T-helper 2 cell treated with Interferon-gamma antibody and Interleukin-4, amounts not matched to agents 5 μg/mL and 100 μg/mL, for 36 hours (primary cell): ENCODE results near the gene PTPRK.

Experiments used
- DNase-seq: peaks from one replicate; pipeline ENCODE4 v3.0.0; 2021; ENCODE audit warnings: low spot score
- H3K27ac Mint-ChIP-seq: one replicate; pipeline ENCODE4 v1.8.0; 2021; ENCODE audit warnings: mild to moderate bottlenecking, mixed read lengths
- H3K27me3 Mint-ChIP-seq: one replicate; pipeline ENCODE4 v1.8.0; 2021; ENCODE audit warnings: low read depth, mixed read lengths
- H3K36me3 Mint-ChIP-seq: one replicate; pipeline ENCODE4 v1.8.0; 2021; ENCODE audit warnings: low read depth, mixed read lengths
- H3K4me1 Mint-ChIP-seq: one replicate; pipeline ENCODE4 v1.8.0; 2021; ENCODE audit warnings: low read depth, mixed read lengths
- H3K4me3 Mint-ChIP-seq: one replicate; pipeline ENCODE4 v1.8.0; 2022; ENCODE audit warnings: mild to moderate bottlenecking, moderate library complexity, mixed read lengths
- H3K9me3 Mint-ChIP-seq: one replicate; pipeline ENCODE4 v1.8.0; 2021; ENCODE audit warnings: mixed read lengths

Gene PTPRK

GRCh38 chr6:128242765-128243403 is 277.5 kb downstream of the PTPRK start:
- Mint-ChIP-seq H3K36me3 (no peaks in the 10 kb centered on the region), H3K27me3 (no peaks in the 10 kb centered on the region), H3K9me3 (no peaks in the 10 kb centered on the region), H3K4me1 (peaks cover 5% of the 10 kb centered on the region), H3K4me3 (no peak overlapping the region), H3K27ac (no peak overlapping the region)
- DNase-seq: no peak

- Mint-ChIP-seq H3K27ac (no peak overlapping the region), H3K27me3 (no peaks in the 10 kb centered on the region), H3K9me3 (no peaks in the 10 kb centered on the region), H3K4me1 (peaks cover 5% of the 10 kb centered on the region), H3K36me3 (no peaks in the 10 kb centered on the region), H3K4me3 (no peak overlapping the region)
- DNase-seq: no peak
These were observed 279.2 kb downstream of the PTPRK start for GRCh38 chr6:128241216-128241615.

GRCh38 chr6:128240024-128240428 is 280.4 kb downstream of the PTPRK start:
- H3K4me3 Mint-ChIP-seq: no peak overlapping the region
- H3K9me3 Mint-ChIP-seq: no peaks in the 10 kb centered on the region
- H3K27me3 Mint-ChIP-seq: no peaks in the 10 kb centered on the region
- H3K36me3 Mint-ChIP-seq: no peaks in the 10 kb centered on the region
- no peak for DNase-seq
- no peak overlapping the region for H3K27ac Mint-ChIP-seq
- peaks cover 5% of the 10 kb centered on the region for H3K4me1 Mint-ChIP-seq

- H3K4me3 Mint-ChIP-seq: no peak overlapping the region
These were observed 281.3 kb downstream of the PTPRK start for GRCh38 chr6:128239146-128239545.

GRCh38 chr6:128238225-128238624 is 282.2 kb downstream of the PTPRK start:
- H3K4me1 Mint-ChIP-seq: peaks cover 4% of the 10 kb centered on the region
- H3K27ac Mint-ChIP-seq: no peak overlapping the region
- H3K36me3 Mint-ChIP-seq: no peaks in the 10 kb centered on the region
- H3K9me3 Mint-ChIP-seq: no peaks in the 10 kb centered on the region
- H3K4me3 Mint-ChIP-seq: no peak overlapping the region
- no peaks in the 10 kb centered on the region for H3K27me3 Mint-ChIP-seq
- no peak for DNase-seq

More at GRCh38 chr6:128239146-128239545, 281.3 kb downstream of the PTPRK start:
- Mint-ChIP-seq H3K4me1 (peaks cover 4% of the 10 kb centered on the region), H3K9me3 (no peaks in the 10 kb centered on the region), H3K27ac (no peak overlapping the region), H3K36me3 (no peaks in the 10 kb centered on the region), H3K27me3 (no peaks in the 10 kb centered on the region)
- no peak for DNase-seq

GRCh38 chr6:128235556-128235955 is 284.8 kb downstream of the PTPRK start:
- Mint-ChIP-seq H3K4me1 (peaks cover 4% of the 10 kb centered on the region), H3K27ac (no peak overlapping the region), H3K36me3 (no peaks in the 10 kb centered on the region), H3K9me3 (no peaks in the 10 kb centered on the region), H3K4me3 (no peak overlapping the region), H3K27me3 (no peaks in the 10 kb centered on the region)
- DNase-seq: no peak

- Mint-ChIP-seq H3K27ac (no peak overlapping the region), H3K4me3 (no peak overlapping the region), H3K9me3 (no peaks in the 10 kb centered on the region), H3K27me3 (no peaks in the 10 kb centered on the region), H3K4me1 (no peaks in the 10 kb centered on the region), H3K36me3 (no peaks in the 10 kb centered on the region)
- no peak for DNase-seq
These were observed 286.9 kb downstream of the PTPRK start for GRCh38 chr6:128233531-128233930.

GRCh38 chr6:128230267-128230989 is 290.0 kb downstream of the PTPRK start:
- no peak overlapping the region for H3K4me3 Mint-ChIP-seq
- no peaks in the 10 kb centered on the region for H3K4me1 Mint-ChIP-seq
- no peaks in the 10 kb centered on the region for H3K36me3 Mint-ChIP-seq
- DNase-seq: no peak
- H3K27ac Mint-ChIP-seq: no peak overlapping the region
- no peaks in the 10 kb centered on the region for H3K9me3 Mint-ChIP-seq
- peaks cover 3% of the 10 kb centered on the region for H3K27me3 Mint-ChIP-seq

- H3K4me3 Mint-ChIP-seq: no peak overlapping the region
- no peak overlapping the region for H3K27ac Mint-ChIP-seq
- no peak for DNase-seq
These were observed 294.8 kb downstream of the PTPRK start for GRCh38 chr6:128225612-128226011.

GRCh38 chr6:128216917-128217316 is 303.5 kb downstream of the PTPRK start:
- Mint-ChIP-seq H3K4me1 (peaks cover 2% of the 10 kb centered on the region), H3K27me3 (peaks cover under 1% of the 10 kb centered on the region), H3K9me3 (no peaks in the 10 kb centered on the region), H3K36me3 (no peaks in the 10 kb centered on the region), H3K4me3 (no peak overlapping the region), H3K27ac (no peak overlapping the region)
- no peak for DNase-seq

More at GRCh38 chr6:128225612-128226011, 294.8 kb downstream of the PTPRK start:
- Mint-ChIP-seq H3K4me1 (no peaks in the 10 kb centered on the region), H3K36me3 (no peaks in the 10 kb centered on the region), H3K27me3 (peaks cover 6% of the 10 kb centered on the region), H3K9me3 (no peaks in the 10 kb centered on the region)

GRCh38 chr6:128209771-128210170 is 310.6 kb downstream of the PTPRK start:
- Mint-ChIP-seq H3K27me3 (no peaks in the 10 kb centered on the region), H3K4me3 (no peak overlapping the region), H3K4me1 (peaks cover 2% of the 10 kb centered on the region), H3K9me3 (no peaks in the 10 kb centered on the region), H3K36me3 (no peaks in the 10 kb centered on the region), H3K27ac (no peak overlapping the region)
- no peak for DNase-seq

- DNase-seq: no peak
- H3K27me3 Mint-ChIP-seq: peaks cover 4% of the 10 kb centered on the region
- H3K27ac Mint-ChIP-seq: no peak overlapping the region
- no peaks in the 10 kb centered on the region for H3K9me3 Mint-ChIP-seq
- H3K4me3 Mint-ChIP-seq: no peak overlapping the region
- no peaks in the 10 kb centered on the region for H3K36me3 Mint-ChIP-seq
- H3K4me1 Mint-ChIP-seq: peaks cover 2% of the 10 kb centered on the region
These were observed 311.4 kb downstream of the PTPRK start for GRCh38 chr6:128208851-128209580.

GRCh38 chr6:128208078-128208477 is 312.3 kb downstream of the PTPRK start:
- Mint-ChIP-seq H3K9me3 (no peaks in the 10 kb centered on the region), H3K27me3 (peaks cover 9% of the 10 kb centered on the region), H3K4me1 (no peaks in the 10 kb centered on the region), H3K27ac (no peak overlapping the region), H3K36me3 (no peaks in the 10 kb centered on the region), H3K4me3 (no peak overlapping the region)
- no peak for DNase-seq
